GM12891 (cell line): ENCODE data around the gene PTGER2.

Experiments
- PAX5 ChIP-seq: IDR thresholded peaks from 2 replicates; pipeline ENCODE4 v1.6.1; 2011; ENCODE audit warnings: low read length, moderate library complexity, mild to moderate bottlenecking; ENCODE audit not compliant: insufficient read depth, severe bottlenecking
- POLR2A ChIP-seq: IDR thresholded peaks from 2 replicates; pipeline ENCODE4 v1.6.1; 2011; ENCODE audit warnings: low read depth, low read length, control low read depth
- POLR2AphosphoS5 ChIP-seq: IDR thresholded peaks from 2 replicates; pipeline ENCODE4 v1.6.1; 2011; ENCODE audit warnings: low read depth, low read length, control low read depth
- POU2F2 ChIP-seq: IDR thresholded peaks from 2 replicates; pipeline ENCODE4 v1.6.1; 2011; ENCODE audit warnings: low read depth, mild to moderate bottlenecking, control low read depth, low read length, moderate library complexity
- SPI1 ChIP-seq: IDR thresholded peaks from 2 replicates; pipeline ENCODE4 v1.6.1; 2011; ENCODE audit warnings: low read depth, low read length, control low read depth
- TAF1 ChIP-seq: IDR thresholded peaks from 2 replicates; pipeline ENCODE4 v1.6.1; 2011; ENCODE audit warnings: low read depth, low read length, control low read depth

DNA sequence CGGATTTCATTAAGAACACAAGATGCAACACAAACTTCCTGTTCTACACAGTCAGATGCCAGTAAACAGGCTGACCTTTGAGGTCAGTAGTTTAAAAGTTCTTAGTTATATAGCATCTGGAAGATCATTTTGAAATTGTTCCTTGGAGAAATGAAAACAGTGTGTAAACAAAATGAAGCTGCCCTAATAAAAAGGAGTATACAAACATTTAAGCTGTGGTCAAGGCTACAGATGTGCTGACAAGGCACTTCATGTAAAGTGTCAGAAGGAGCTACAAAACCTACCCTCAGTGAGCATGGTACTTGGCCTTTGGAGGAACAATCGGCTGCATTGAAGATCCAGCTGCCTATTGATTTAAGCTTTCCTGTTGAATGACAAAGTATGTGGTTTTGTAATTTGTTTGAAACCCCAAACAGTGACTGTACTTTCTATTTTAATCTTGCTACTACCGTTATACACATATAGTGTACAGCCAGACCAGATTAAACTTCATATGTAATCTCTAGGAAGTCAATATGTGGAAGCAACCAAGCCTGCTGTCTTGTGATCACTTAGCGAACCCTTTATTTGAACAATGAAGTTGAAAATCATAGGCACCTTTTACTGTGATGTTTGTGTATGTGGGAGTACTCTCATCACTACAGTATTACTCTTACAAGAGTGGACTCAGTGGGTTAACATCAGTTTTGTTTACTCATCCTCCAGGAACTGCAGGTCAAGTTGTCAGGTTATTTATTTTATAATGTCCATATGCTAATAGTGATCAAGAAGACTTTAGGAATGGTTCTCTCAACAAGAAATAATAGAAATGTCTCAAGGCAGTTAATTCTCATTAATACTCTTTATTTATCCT, 13.5 kb downstream of the PTGER2 start:
- TF ChIP-seq POLR2A (no peak), POLR2AphosphoS5 (no peak), TAF1 (no peak), PAX5 (no peak), SPI1 (no peak), POU2F2 (no peak)
